GM21529 (cell line): ENCODE measurements around the gene DNAJB2.
"Not testable (repeated sequence)": the region's sequence is repeated elsewhere in the genome, so short reads cannot be mapped to it uniquely, and the experiment has no call there.

ENCODE experiments used
- ATAC-seq: cut with Tn5 transposase; IDR thresholded peaks from one replicate; pipeline ENCODE4 v1.9.1; 2021; ENCODE audit not compliant: unreplicated experiment

DNAJB2 gene

GRCh38 chr2:219254590-219255201 is 24.5 kb upstream of the DNAJB2 start:
- peak; percentile 26 for ATAC-seq

- ATAC-seq: not testable (repeated sequence)
Observed at GRCh38 chr2:219258942-219259341, 20.2 kb upstream of the DNAJB2 start.

- ATAC-seq: no peak
Observed at GRCh38 chr2:219261024-219261855, 17.9 kb upstream of the DNAJB2 start.

GRCh38 chr2:219266232-219266631 is 12.9 kb upstream of the DNAJB2 start:
- no peak for ATAC-seq

GRCh38 chr2:219266886-219267285 is 12.3 kb upstream of the DNAJB2 start:
- no peak for ATAC-seq

GRCh38 chr2:219268294-219268693 is 10.9 kb upstream of the DNAJB2 start:
- ATAC-seq: no peak

- ATAC-seq: no peak
Observed at GRCh38 chr2:219269362-219270054, 9.7 kb upstream of the DNAJB2 start.

- ATAC-seq: no peak
Observed at GRCh38 chr2:219270055-219270372, 9.2 kb upstream of the DNAJB2 start.

- ATAC-seq: no peak
Observed at GRCh38 chr2:219271021-219271420, 8.1 kb upstream of the DNAJB2 start.

- ATAC-seq: no peak
Observed at GRCh38 chr2:219272356-219272755, 6.8 kb upstream of the DNAJB2 start.

GRCh38 chr2:219272995-219273394 is 6.2 kb upstream of the DNAJB2 start:
- ATAC-seq: no peak

- no peak for ATAC-seq
Observed at GRCh38 chr2:219273937-219274336, 5.2 kb upstream of the DNAJB2 start.

GRCh38 chr2:219274361-219274921 is 4.7 kb upstream of the DNAJB2 start:
- no peak for ATAC-seq

- peak; percentile 30 for ATAC-seq
Observed at GRCh38 chr2:219277703-219278654, 1.2 kb upstream of the DNAJB2 start.

GRCh38 chr2:219278655-219279150 is 463 bp upstream of the DNAJB2 start:
- ATAC-seq: no peak

- ATAC-seq: no peak
Observed at GRCh38 chr2:219279916-219280516, 850 bp downstream of the DNAJB2 start.

- no peak for ATAC-seq
Observed at GRCh38 chr2:219280651-219281050, 1.5 kb downstream of the DNAJB2 start.

- ATAC-seq: no peak
Observed at GRCh38 chr2:219281588-219281987, 2.4 kb downstream of the DNAJB2 start.

GRCh38 chr2:219282375-219282774 is 3.2 kb downstream of the DNAJB2 start:
- ATAC-seq: no peak

GRCh38 chr2:219282943-219283581 is 3.9 kb downstream of the DNAJB2 start:
- no peak for ATAC-seq
